ENCODE data around the gene TCAP. TPM values are rescaled to one million over a fixed set of nuclear protein-coding genes. Genes with fewer than 3 reads are reported as not detected.

The TCAP gene
- total RNA-seq, 1 donor from 2014 or later: 0.19 TPM

DNA sequence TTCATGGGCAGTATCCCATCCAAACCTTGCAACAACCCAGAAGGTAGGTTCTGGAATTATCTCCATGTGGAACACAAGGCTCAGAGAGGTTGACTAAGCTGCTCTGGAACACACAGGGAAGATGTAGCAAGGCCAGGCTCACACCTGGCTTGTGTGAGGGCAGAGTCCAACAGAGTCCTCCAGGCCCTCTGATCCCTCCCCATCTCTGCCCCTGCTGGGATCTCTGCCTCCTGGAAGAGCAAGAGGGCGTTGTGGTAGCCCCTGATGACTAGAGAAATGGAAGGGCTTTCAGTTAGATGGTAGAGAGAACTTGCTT, 45.4 kb upstream of the TCAP start:
- H3K36me3 Mint-ChIP-seq: no peaks in the 10 kb centered on the region
- no peak overlapping the region for H3K4me2 ChIP-seq
- peaks cover 13% of the 10 kb centered on the region for H3K4me1 Mint-ChIP-seq
- H2AFZ ChIP-seq (replicated peaks): no peak overlapping the region
- H3K27ac Mint-ChIP-seq: no peak overlapping the region
- no peaks in the 10 kb centered on the region for H3K36me3 ChIP-seq
- H3K27me3 Mint-ChIP-seq (ENCODE audit: insufficient read depth, low read depth): peaks cover 59% of the 10 kb centered on the region
- H3K27ac ChIP-seq: no peak overlapping the region
- peaks cover 10% of the 10 kb centered on the region for H4K20me1 ChIP-seq (ENCODE audit: low read depth)
- H3K4me1 ChIP-seq: peaks cover 5% of the 10 kb centered on the region
- no peaks in the 10 kb centered on the region for H3K9me3 Mint-ChIP-seq
- DNase-seq (ENCODE audit: low spot score): no peak
- H3F3A ChIP-seq (ENCODE audit: low read depth): peaks cover 14% of the 10 kb centered on the region
- H3K9me3 ChIP-seq (ENCODE audit: low read depth): no peaks in the 10 kb centered on the region
- no peak for TF ChIP-seq EZH2 (IDR thresholded peaks at IDR 0.05)
- no peak for TF ChIP-seq EZH2phosphoT487 (IDR thresholded peaks at IDR 0.05)
- TF ChIP-seq, protein P1, sequence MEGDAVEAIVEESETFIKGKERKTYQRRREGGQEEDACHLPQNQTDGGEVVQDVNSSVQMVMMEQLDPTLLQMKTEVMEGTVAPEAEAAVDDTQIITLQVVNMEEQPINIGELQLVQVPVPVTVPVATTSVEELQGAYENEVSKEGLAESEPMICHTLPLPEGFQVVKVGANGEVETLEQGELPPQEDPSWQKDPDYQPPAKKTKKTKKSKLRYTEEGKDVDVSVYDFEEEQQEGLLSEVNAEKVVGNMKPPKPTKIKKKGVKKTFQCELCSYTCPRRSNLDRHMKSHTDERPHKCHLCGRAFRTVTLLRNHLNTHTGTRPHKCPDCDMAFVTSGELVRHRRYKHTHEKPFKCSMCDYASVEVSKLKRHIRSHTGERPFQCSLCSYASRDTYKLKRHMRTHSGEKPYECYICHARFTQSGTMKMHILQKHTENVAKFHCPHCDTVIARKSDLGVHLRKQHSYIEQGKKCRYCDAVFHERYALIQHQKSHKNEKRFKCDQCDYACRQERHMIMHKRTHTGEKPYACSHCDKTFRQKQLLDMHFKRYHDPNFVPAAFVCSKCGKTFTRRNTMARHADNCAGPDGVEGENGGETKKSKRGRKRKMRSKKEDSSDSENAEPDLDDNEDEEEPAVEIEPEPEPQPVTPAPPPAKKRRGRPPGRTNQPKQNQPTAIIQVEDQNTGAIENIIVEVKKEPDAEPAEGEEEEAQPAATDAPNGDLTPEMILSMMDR (IDR thresholded peaks at IDR 0.05): no peak
- no peak overlapping the region for H3K4me3 Mint-ChIP-seq
- H3K79me2 ChIP-seq (ENCODE audit: low read depth): no peaks in the 10 kb centered on the region
- no peak overlapping the region for H3K9ac ChIP-seq
- no peak overlapping the region for H3K4me3 ChIP-seq
- peaks cover 90% of the 10 kb centered on the region for H3K27me3 ChIP-seq

DNA sequence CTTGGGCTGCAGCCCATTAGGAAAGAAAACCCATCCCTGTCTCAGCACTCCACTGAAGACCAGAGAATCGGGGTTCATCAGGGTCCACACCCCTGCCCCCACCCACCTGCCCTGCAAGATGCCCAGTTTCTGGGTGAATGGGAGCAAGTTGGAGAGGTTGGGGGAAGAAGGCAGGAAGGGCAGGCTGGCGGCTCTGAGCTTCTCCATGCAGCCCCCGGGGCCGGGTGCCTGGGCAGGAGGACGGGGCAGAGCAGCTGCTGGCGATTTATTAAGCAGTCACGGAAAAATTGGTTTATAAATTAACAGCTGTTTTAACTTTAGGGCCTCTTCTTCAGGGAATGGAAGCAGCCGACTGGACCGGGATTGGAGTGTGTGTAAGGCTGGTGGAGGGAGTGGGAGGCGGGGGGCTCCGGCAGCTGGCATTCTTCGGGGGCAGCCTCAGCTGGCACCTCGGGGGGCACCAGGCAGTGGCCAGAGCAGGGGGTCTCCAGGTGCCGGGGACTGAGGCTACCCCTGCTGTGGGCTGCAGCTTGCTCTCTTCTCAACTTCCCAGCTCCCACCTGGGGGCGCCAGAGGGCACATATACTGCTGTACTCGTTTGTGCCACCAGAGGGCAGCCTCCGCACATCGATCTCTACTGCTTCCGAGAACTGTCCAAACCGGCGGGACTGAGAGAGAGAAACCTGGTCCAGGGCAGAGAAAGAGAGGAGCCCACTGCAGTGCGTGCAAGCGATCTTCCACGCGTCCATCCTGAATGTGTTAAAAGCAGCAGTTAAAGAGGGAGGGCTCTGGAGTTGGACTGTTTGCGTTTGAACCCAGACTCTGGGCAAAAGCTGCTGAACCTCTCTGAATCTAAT, 43.4 kb upstream of the TCAP start:
- Histone ChIP-seq H3K9me3 (ENCODE audit: low read depth) (no peaks in the 10 kb centered on the region), H4K20me1 (ENCODE audit: low read depth) (peaks cover 9% of the 10 kb centered on the region), H3K27ac (no peak overlapping the region), H3K4me3 (no peak overlapping the region), H3K36me3 (no peaks in the 10 kb centered on the region), H3F3A (ENCODE audit: low read depth) (peaks cover 14% of the 10 kb centered on the region), H3K4me1 (peaks cover 11% of the 10 kb centered on the region), H3K4me2 (no peak overlapping the region), H3K79me2 (ENCODE audit: low read depth) (no peaks in the 10 kb centered on the region), H2AFZ (replicated peaks) (no peak overlapping the region), H3K27me3 (peaks cover 90% of the 10 kb centered on the region), H3K9ac (no peak overlapping the region)
- Mint-ChIP-seq H3K4me1 (peaks cover 23% of the 10 kb centered on the region), H3K9me3 (no peaks in the 10 kb centered on the region), H3K4me3 (peak overlapping the region; percentile 66), H3K27ac (no peak overlapping the region), H3K27me3 (ENCODE audit: insufficient read depth, low read depth) (peaks cover 58% of the 10 kb centered on the region), H3K36me3 (no peaks in the 10 kb centered on the region)
- TF ChIP-seq, protein P1 (IDR thresholded peaks at IDR 0.05): peak; percentile 100
- TF ChIP-seq EZH2 (IDR thresholded peaks at IDR 0.05) (peak; percentile 55), EZH2phosphoT487 (IDR thresholded peaks at IDR 0.05) (peak; percentile 57)
- peak; percentile 90 for DNase-seq (ENCODE audit: low spot score)

DNA sequence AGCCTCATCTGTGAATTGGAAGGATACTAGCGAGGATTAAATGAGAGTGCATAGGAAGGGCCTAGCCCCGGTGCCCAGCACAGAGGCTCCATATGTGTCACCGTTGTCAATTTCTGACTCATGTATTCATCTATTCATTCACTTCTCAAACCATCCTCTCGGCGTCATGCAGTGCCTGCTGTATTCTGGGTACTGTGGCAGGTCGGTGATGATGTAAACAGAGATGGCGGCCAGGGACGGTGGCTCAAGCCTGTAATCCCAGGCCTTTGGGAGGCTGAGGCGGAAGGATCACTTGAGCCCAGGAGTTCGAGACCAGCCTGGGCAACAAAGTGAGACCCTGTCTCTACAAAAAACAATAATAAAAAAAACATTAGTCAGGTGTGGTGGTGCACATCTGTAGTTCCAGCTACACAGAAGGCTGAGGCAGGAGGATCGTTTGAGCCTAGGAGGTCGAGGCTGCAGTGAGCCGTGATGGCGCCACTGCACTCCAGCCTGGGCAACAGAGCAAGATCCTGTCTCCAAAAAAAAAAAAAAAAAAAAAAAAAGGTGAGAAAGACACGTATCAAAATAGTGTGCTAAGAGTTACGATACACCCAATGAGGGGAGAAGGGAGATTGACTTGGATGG, 42.7 kb upstream of the TCAP start:
- H3K27ac ChIP-seq: no peak overlapping the region
- H3K4me3 ChIP-seq: no peak overlapping the region
- peak overlapping the region; percentile 66 for H3K4me3 Mint-ChIP-seq

More for the DNA sequence above, 42.7 kb upstream of the TCAP start:
- Mint-ChIP-seq H3K4me1 (peaks cover 23% of the 10 kb centered on the region), H3K36me3 (no peaks in the 10 kb centered on the region), H3K27me3 (ENCODE audit: insufficient read depth, low read depth) (peaks cover 53% of the 10 kb centered on the region), H3K9me3 (no peaks in the 10 kb centered on the region), H3K27ac (no peak overlapping the region)
- H3K79me2 ChIP-seq (ENCODE audit: low read depth): no peaks in the 10 kb centered on the region
- H3K4me2 ChIP-seq: no peak overlapping the region
- peaks cover 10% of the 10 kb centered on the region for H3F3A ChIP-seq (ENCODE audit: low read depth)
- no peak for DNase-seq (ENCODE audit: low spot score)
- H3K9me3 ChIP-seq (ENCODE audit: low read depth): no peaks in the 10 kb centered on the region
- no peak overlapping the region for H3K9ac ChIP-seq
- no peak for TF ChIP-seq EZH2phosphoT487 (IDR thresholded peaks at IDR 0.05)
- no peak for TF ChIP-seq EZH2 (IDR thresholded peaks at IDR 0.05)
- TF ChIP-seq, protein P1 (IDR thresholded peaks at IDR 0.05): no peak
- H3K4me1 ChIP-seq: peaks cover 15% of the 10 kb centered on the region
- no peaks in the 10 kb centered on the region for H3K36me3 ChIP-seq
- H2AFZ ChIP-seq (replicated peaks): no peak overlapping the region
- H4K20me1 ChIP-seq (ENCODE audit: low read depth): peaks cover 8% of the 10 kb centered on the region
- peaks cover 90% of the 10 kb centered on the region for H3K27me3 ChIP-seq

All from neural progenitor cell (in vitro differentiated cells).